H1 (cell line): ENCODE data around the gene EPB41L4A. TPM values are rescaled to one million over a fixed set of nuclear protein-coding genes. Genes with fewer than 3 reads are reported as not detected.

ENCODE experiments used
- CTCF ChIA-PET: fragments of 300-600 bp; sonication (Branson Sonifier 250); formaldehyde crosslinking; loops from one replicate; lab custom pipeline; 2021; ENCODE audit not compliant: partially characterized antibody; lab: Charles Lee
- POLR2A ChIA-PET: fragments of 300-600 bp; sonication (Branson Sonifier 250); formaldehyde crosslinking; loops from one replicate; lab custom pipeline; 2021; ENCODE audit warnings: inconsistent platforms; ENCODE audit not compliant: partially characterized antibody; lab: Charles Lee
- DNase-seq, 2 experiments: peaks; one replicate each; pipeline versions ENCODE4 v3.0.0 to v3.0.0-alpha.2; 2010 to 2022; ENCODE audit warnings: low spot score in 2 of 2, low read depth in 1 of 2, mixed read lengths in 1 of 2
- FAIRE-seq: peaks from 2 replicates; lab custom pipeline; 2011; peaks lifted over from hg19 to GRCh38; lab: Jason Lieb, UNC
- H2AFZ ChIP-seq: 2 replicates; pipeline ENCODE4 v1.8.1; 2012; ENCODE audit warnings: low read length, inconsistent platforms
- H2AK5ac ChIP-seq: 2 replicates; pipeline ENCODE4 v1.6.1; 2013; ENCODE audit warnings: low read depth, low read length
- H2BK120ac ChIP-seq: replicated peaks from 2 replicates; pipeline ENCODE3; 2013; ENCODE audit warnings: low read depth, low read length, inconsistent platforms
- H2BK12ac ChIP-seq: 2 replicates; pipeline ENCODE4 v1.6.1; 2013; ENCODE audit warnings: low read depth, low read length
- H2BK15ac ChIP-seq: 2 replicates; pipeline ENCODE4 v1.6.1; 2013; ENCODE audit warnings: low read length
- H2BK20ac ChIP-seq: 2 replicates; pipeline ENCODE4 v1.6.1; 2013; ENCODE audit warnings: low read length
- H2BK5ac ChIP-seq: 2 replicates; pipeline ENCODE4 v1.6.1; 2013; ENCODE audit warnings: low read depth, low read length
- H3K14ac ChIP-seq: 2 replicates; pipeline ENCODE4 v1.6.1; 2013; ENCODE audit warnings: inconsistent platforms; ENCODE audit not compliant: insufficient read length
- H3K18ac ChIP-seq: 2 replicates; pipeline ENCODE4 v1.6.1; 2013; ENCODE audit warnings: low read length; ENCODE audit errors: extremely low read depth
- H3K23ac ChIP-seq: 2 replicates; pipeline ENCODE4 v1.6.1; 2013; ENCODE audit warnings: inconsistent platforms; ENCODE audit not compliant: insufficient read length
- H3K23me2 ChIP-seq: 2 replicates; pipeline ENCODE4 v1.6.1; 2013; ENCODE audit warnings: low read depth, low read length
- H3K27ac ChIP-seq: 2 replicates; pipeline ENCODE4 v1.6.1; 2011; ENCODE audit warnings: low read depth, low read length, inconsistent platforms
- H3K27me3 ChIP-seq, 4 experiments: replicated peaks in 1 of 4; 1 replicate in 1 of 4; 2 replicates in 3 of 4; pipeline versions ENCODE4 v1.6.1 to v1.8.1; 2011 to 2013; ENCODE audit warnings: low read length in 3 of 4, mild to moderate bottlenecking in 3 of 4, inconsistent platforms in 2 of 4, mixed read lengths in 2 of 4, moderate library complexity in 1 of 4; ENCODE audit not compliant: control insufficient read depth in 3 of 4, insufficient read depth in 3 of 4; ENCODE audit errors: extremely low read depth in 1 of 4
- H3K36me3 ChIP-seq, 4 experiments: 2 replicates each; pipeline versions ENCODE4 v1.6.1 to v1.8.1; 2011 to 2013; ENCODE audit warnings: mild to moderate bottlenecking in 4 of 4, low read length in 3 of 4, moderate library complexity in 2 of 4, control low read depth in 1 of 4, inconsistent platforms in 1 of 4; ENCODE audit not compliant: insufficient read depth in 4 of 4, control insufficient read depth in 2 of 4
- H3K4ac ChIP-seq: replicated peaks from 2 replicates; pipeline ENCODE3; 2013; ENCODE audit warnings: low read length, low read depth, mixed read lengths, inconsistent platforms; ENCODE audit not compliant: insufficient read length
- H3K4me1 ChIP-seq, 4 experiments: replicated peaks in 1 of 4; 1 replicate in 1 of 4; 2 replicates in 3 of 4; pipeline versions ENCODE4 v1.6.1 to v1.8.1; 2011 to 2013; ENCODE audit warnings: low read length in 3 of 4, inconsistent platforms in 2 of 4, mixed read lengths in 1 of 4; ENCODE audit not compliant: insufficient read depth in 4 of 4, control insufficient read depth in 3 of 4
- H3K4me2 ChIP-seq, 2 experiments: 2 replicates each; pipeline versions ENCODE4 v1.6.1 to v1.8.1; 2011 to 2013; ENCODE audit warnings: low read depth in 2 of 2, low read length in 2 of 2, control low read depth in 1 of 2, inconsistent platforms in 1 of 2, mild to moderate bottlenecking in 1 of 2; ENCODE audit not compliant: insufficient read depth in 1 of 2
- H3K4me3 ChIP-seq, 4 experiments: fragments of 200-600, 300-600 bp in 1 of 4; sonication (generic), shearing (Covaris generic), sonication (Bioruptor Twin) in 1 of 4; 2 replicates each; pipeline versions ENCODE4 v1.5.1 to v1.8.1; 2011 to 2016; ENCODE audit warnings: low read length in 4 of 4, low read depth in 3 of 4, control low read depth in 2 of 4, inconsistent platforms in 2 of 4, mild to moderate bottlenecking in 2 of 4, mixed read lengths in 1 of 4, moderate library complexity in 1 of 4; ENCODE audit not compliant: insufficient read depth in 2 of 4; ENCODE audit errors: extremely low read depth in 1 of 4
- H3K56ac ChIP-seq: replicated peaks from 2 replicates; pipeline ENCODE3; 2013; ENCODE audit warnings: low read depth, mild to moderate bottlenecking, mixed read lengths, low read length, inconsistent platforms; ENCODE audit not compliant: insufficient read length
- H3K79me1 ChIP-seq: 2 replicates; pipeline ENCODE4 v1.6.1; 2013; ENCODE audit warnings: low read depth, low read length, control low read depth
- H3K79me2 ChIP-seq, 2 experiments: 2 replicates each; pipeline versions ENCODE4 v1.6.1 to v1.8.1; 2012 to 2013; ENCODE audit warnings: low read length in 2 of 2, mild to moderate bottlenecking in 2 of 2, inconsistent platforms in 1 of 2; ENCODE audit not compliant: insufficient read depth in 2 of 2, control insufficient read depth in 1 of 2
- H3K9ac ChIP-seq, 4 experiments: replicated peaks in 1 of 4; 1 replicate in 1 of 4; 2 replicates in 3 of 4; pipeline versions ENCODE4 v1.6.1 to v1.8.1; 2011 to 2013; ENCODE audit warnings: low read depth in 3 of 4, low read length in 3 of 4, control low read depth in 2 of 4, mild to moderate bottlenecking in 2 of 4, moderate library complexity in 2 of 4, inconsistent platforms in 1 of 4; ENCODE audit errors: extremely low read depth in 1 of 4
- H3K9me3 ChIP-seq, 2 experiments: 2 replicates each; pipeline versions ENCODE4 v1.6.1 to v1.8.1; 2012 to 2013; ENCODE audit warnings: mild to moderate bottlenecking in 2 of 2, moderate library complexity in 2 of 2, control low read depth in 1 of 2, inconsistent platforms in 1 of 2, low read depth in 1 of 2, low read length in 1 of 2, mixed read lengths in 1 of 2; ENCODE audit not compliant: insufficient read depth in 2 of 2
- H4K20me1 ChIP-seq, 2 experiments: replicated peaks in 1 of 2; 2 replicates each; pipeline versions ENCODE3 to v1.8.1; 2011 to 2013; ENCODE audit warnings: inconsistent platforms in 2 of 2, low read length in 2 of 2, mild to moderate bottlenecking in 1 of 2; ENCODE audit not compliant: insufficient read depth in 2 of 2, control insufficient read depth in 1 of 2
- H4K5ac ChIP-seq: 2 replicates; pipeline ENCODE4 v1.6.1; 2013; ENCODE audit warnings: low read length, low read depth, mixed read lengths, inconsistent platforms; ENCODE audit not compliant: insufficient read length
- H4K8ac ChIP-seq: 2 replicates; pipeline ENCODE4 v1.8.0; 2013; ENCODE audit warnings: mild to moderate bottlenecking, moderate library complexity, low read length, inconsistent platforms; ENCODE audit not compliant: insufficient read depth; ENCODE audit errors: extremely low read depth
- H4K91ac ChIP-seq: replicated peaks from 2 replicates; pipeline ENCODE3; 2013; ENCODE audit warnings: low read length, mixed read lengths, inconsistent platforms; ENCODE audit not compliant: insufficient read length
- EP300 ChIP-seq, 2 experiments: IDR thresholded peaks; 1 replicate in 1 of 2; 2 replicates in 1 of 2; pipeline ENCODE4 v1.6.1; 2011 to 2012; ENCODE audit warnings: low read depth in 2 of 2, low read length in 2 of 2, mild to moderate bottlenecking in 2 of 2, borderline replicate concordance in 1 of 2, inconsistent platforms in 1 of 2, moderate library complexity in 1 of 2
- EZH2 ChIP-seq: fragments of 200-600 bp; sonication (generic); IDR thresholded peaks from 2 replicates; pipeline ENCODE4 v1.7.1; 2012; ENCODE audit warnings: low read depth, mild to moderate bottlenecking, moderate library complexity, low read length, inconsistent platforms; ENCODE audit not compliant: severe bottlenecking
- HDAC2 ChIP-seq, 2 experiments: fragments of 300-600 bp in 1 of 2; sonication (generic) in 1 of 2; IDR thresholded peaks; 2 replicates each; pipeline ENCODE4 v1.6.1; 2011 to 2012; ENCODE audit warnings: low read depth in 2 of 2, low read length in 2 of 2, mild to moderate bottlenecking in 2 of 2, moderate library complexity in 2 of 2, borderline replicate concordance in 1 of 2, inconsistent platforms in 1 of 2
- JUN ChIP-seq: IDR thresholded peaks from 2 replicates; pipeline ENCODE4 v1.6.1; 2011; ENCODE audit warnings: low read depth, mild to moderate bottlenecking, improper control_type of control experiment, low read length
- NANOG ChIP-seq: IDR thresholded peaks from 2 replicates; pipeline ENCODE4 v1.6.1; 2011; ENCODE audit warnings: low read length, low read depth, mild to moderate bottlenecking, inconsistent platforms; ENCODE audit not compliant: insufficient read depth, poor library complexity, severe bottlenecking
- POU5F1 ChIP-seq: IDR thresholded peaks from 2 replicates; pipeline ENCODE4 v1.6.1; 2011; ENCODE audit warnings: low read depth, mild to moderate bottlenecking, low read length, moderate library complexity
- WGBS, 2 experiments: shearing (Covaris generic) in 1 of 2; methylation state at CpG; one replicate each; pipeline versions ENCODE4 v1.1.6 to v1.1.7; 2013 to 2015; ENCODE audit warnings: low lambda C conversion rate in 2 of 2, mixed read lengths in 2 of 2, inconsistent platforms in 1 of 2, low coverage in 1 of 2, missing lambda C conversion rate in 1 of 2; ENCODE audit not compliant: insufficient replicate concordance in 2 of 2, insufficient coverage in 1 of 2, insufficient read length in 1 of 2; ENCODE audit errors: extremely low coverage in 1 of 2, missing lambda C conversion rate in 1 of 2; 5-methylcytosine and 5-hydroxymethylcytosine counted together
- polyA plus RNA-seq, 7 experiments: library from polyadenylated mRNA; depleted of rRNA in 3 of 7; stranded (reverse) in 5 of 7; unstranded in 2 of 7; fragments of >200 nt in 5 of 7; fragments of 200-250 nt in 2 of 7; gene quantifications; 1 replicate in 5 of 7; 2 replicates in 1 of 7; 4 replicates in 1 of 7; pipeline versions ENCODE4 v1.2.1 to v1.2.3, GENCODE V29; 2011 to 2013; ENCODE audit warnings: missing spikeins in 2 of 7, mixed read lengths in 2 of 7
- total RNA-seq: library from RNA; stranded (reverse); fragmentation: NEBNext Ultra II Directional; extraction: Animal tissue kit (Norgen Biotek cat#: 25700); gene quantifications from 2 replicates; pipeline ENCODE4 v1.2.1, GENCODE V29; 2021

Gene EPB41L4A
- total and polyA plus RNA-seq, 2 of the 8 experiments (the other 6 are each of a cell fraction or from before 2014, with no cell fraction given): 1.6 to 4.6 TPM

- TF ChIP-seq HDAC2 (IDR thresholded peaks at IDR 0.05; ENCODE audit: borderline replicate concordance in 1 of 2, low read depth in 2 of 2, low read length in 2 of 2) (no peak), NANOG (no peak), POU5F1 (no peak), EP300 (IDR thresholded peaks at IDR 0.05; ENCODE audit: borderline replicate concordance in 1 of 2, low read depth in 2 of 2, low read length in 2 of 2) (no peak), EZH2 (no peak), JUN (no peak)
- no peaks in the 10 kb centered on the region for H3K36me3 ChIP-seq
- POLR2A ChIA-PET: interaction anchor here (1.0 kb wide), 1 partner anchor 14 kb away, joined by 3 read pairs; no protein-coding TSS in a partner anchor
- no peak overlapping the region for H4K91ac ChIP-seq
- WGBS, 2 experiments: 98% methylated on average over 2 of the region's 2 CpGs; no CpG with 5 or more reads in 1 of the 2 experiments
- FAIRE-seq: no peak
- no peaks in the 10 kb centered on the region for H3K79me2 ChIP-seq
- no peak overlapping the region for H3K4ac ChIP-seq
- H3K27me3 ChIP-seq: no peaks in the 10 kb centered on the region
- no peak overlapping the region for H4K5ac ChIP-seq
- no peak overlapping the region for H3K14ac ChIP-seq
- no peaks in the 10 kb centered on the region for H3K79me1 ChIP-seq
- H2BK120ac ChIP-seq: no peak overlapping the region
- H3K4me1 ChIP-seq: no peaks in the 10 kb centered on the region
- no peak overlapping the region for H4K8ac ChIP-seq
- no peak for DNase-seq
- H4K20me1 ChIP-seq: no peaks in the 10 kb centered on the region
- H2BK20ac ChIP-seq: no peak overlapping the region
- H3K23me2 ChIP-seq: no peaks in the 10 kb centered on the region
- no peak overlapping the region for H2AFZ ChIP-seq
- H3K4me2 ChIP-seq: no peak overlapping the region
- CTCF ChIA-PET: interaction anchor here (1.6 to 2.7 kb wide), 3 partner anchors 10 to 29 kb away, joined by 5 to 10 read pairs (median 6); partner anchors contain the start of gene EPB41L4A
- H2BK12ac ChIP-seq: no peak overlapping the region
- H3K9me3 ChIP-seq: 0 out of 4 replicates have a peak, but pooled peaks cover 0 to 4% of the 10 kb centered on the region in 2 experiments
- no peak overlapping the region for H3K4me3 ChIP-seq
- H3K18ac ChIP-seq: no peak overlapping the region
- no peak overlapping the region for H2AK5ac ChIP-seq
- H3K9ac ChIP-seq: no peak overlapping the region
- no peak overlapping the region for H2BK15ac ChIP-seq
- H2BK5ac ChIP-seq: no peak overlapping the region
- H3K56ac ChIP-seq: no peak overlapping the region
- no peak overlapping the region for H3K27ac ChIP-seq
- no peak overlapping the region for H3K23ac ChIP-seq
Measured at GRCh38 chr5:112397690-112398089, 21.4 kb downstream of the EPB41L4A start.
